GM19397 (cell line): ENCODE measurements around the gene RANBP1.

Experiments
- ATAC-seq: cut with Tn5 transposase; IDR thresholded peaks from one replicate; pipeline ENCODE4 v1.9.1; 2021; ENCODE audit warnings: mild to moderate bottlenecking, moderate library complexity; ENCODE audit not compliant: unreplicated experiment

The RANBP1 gene

DNA sequence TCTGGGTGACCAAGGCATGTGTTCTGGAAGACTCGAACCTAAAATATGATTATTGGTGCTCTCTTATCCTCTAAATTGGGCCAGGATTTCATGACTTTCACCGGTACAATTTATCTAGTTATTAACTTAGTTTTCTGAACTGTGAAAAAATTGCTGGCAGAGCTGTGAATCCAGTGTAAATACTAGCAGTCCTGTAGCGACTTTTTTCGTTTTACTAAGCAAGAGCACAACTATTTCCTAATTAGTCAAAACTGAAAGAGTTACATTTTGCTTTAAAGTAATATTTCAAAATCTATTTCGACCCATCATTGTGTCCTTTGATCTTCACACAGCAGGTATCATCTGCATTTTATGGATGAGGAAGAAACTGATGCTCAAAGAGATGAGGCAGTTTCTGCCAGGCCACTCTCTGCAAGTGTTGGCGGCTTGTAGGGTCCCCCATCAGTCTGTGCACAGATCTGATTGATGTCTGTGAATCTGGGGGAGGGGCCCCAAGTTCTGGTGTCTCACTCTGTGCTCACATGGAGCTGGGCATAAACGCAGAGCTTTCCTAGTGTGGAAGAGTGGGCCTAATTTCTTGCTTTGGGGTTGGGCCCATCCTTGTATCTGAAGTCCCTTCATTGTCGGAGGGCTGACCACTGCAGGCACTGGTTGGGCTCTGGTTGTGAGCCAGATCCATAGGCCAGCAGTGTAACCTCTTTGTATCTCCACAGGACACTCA, 2.6 kb downstream of the RANBP1 start:
- ATAC-seq: no peak

DNA sequence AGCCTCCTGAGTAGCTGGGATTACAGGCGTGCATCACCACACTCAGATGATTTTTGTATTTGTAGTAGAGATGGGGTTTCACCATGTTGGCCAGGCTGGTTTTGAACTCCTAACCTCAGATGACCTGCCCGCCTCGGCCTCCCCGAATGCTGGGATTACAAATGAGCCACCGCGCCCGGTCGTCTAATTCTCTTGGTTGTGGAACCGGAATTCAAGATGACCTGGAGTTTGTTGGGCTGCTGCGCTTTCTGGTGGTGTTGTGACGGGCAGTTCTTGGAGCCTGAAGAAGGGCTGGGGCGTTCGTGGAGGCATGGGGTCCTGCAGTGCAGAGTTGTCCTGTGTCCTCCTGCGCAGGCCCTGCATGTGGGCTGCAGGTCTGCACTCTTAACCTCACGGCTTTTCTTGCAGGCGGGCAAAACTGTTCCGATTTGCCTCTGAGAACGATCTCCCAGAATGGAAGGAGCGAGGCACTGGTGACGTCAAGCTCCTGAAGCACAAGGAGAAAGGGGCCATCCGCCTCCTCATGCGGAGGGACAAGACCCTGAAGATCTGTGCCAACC, 6.0 kb downstream of the RANBP1 start:
- no peak for ATAC-seq

DNA sequence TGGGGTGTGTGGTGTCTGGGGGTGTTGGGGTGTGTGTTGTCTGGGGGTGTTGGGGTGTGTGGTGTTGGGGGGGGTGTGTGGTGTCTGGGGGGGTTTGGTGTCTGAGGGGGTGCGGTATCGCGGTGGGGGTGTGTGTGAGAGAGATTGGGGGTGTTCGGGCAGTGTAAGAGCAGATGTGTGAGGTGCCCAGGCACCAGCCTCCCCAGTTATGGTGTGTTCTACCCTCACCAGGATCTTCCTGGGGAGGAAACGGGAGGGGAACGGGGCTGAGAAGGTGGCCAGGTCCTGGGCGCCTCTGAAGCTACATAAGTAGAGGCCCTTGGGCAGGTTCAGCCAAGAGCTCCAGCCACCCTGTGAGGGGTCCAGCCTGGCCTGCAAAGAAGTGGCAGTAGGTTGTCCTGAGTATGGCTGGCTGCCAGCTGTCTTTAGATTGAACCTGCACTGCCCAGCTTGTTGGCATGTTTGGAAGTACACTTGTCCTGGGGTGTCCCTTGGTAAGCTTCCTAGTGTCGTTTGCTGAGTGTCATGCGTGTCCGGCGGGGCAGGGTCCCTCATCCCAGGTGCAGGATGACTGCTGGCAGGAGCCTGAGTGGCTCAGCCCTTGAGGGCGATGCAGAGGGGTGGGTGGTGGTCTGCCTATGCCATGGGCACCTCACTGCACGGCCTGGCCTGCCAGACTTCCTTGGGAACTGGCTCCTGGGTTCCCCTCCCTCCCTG, 7.6 kb downstream of the RANBP1 start:
- ATAC-seq: no peak

DNA sequence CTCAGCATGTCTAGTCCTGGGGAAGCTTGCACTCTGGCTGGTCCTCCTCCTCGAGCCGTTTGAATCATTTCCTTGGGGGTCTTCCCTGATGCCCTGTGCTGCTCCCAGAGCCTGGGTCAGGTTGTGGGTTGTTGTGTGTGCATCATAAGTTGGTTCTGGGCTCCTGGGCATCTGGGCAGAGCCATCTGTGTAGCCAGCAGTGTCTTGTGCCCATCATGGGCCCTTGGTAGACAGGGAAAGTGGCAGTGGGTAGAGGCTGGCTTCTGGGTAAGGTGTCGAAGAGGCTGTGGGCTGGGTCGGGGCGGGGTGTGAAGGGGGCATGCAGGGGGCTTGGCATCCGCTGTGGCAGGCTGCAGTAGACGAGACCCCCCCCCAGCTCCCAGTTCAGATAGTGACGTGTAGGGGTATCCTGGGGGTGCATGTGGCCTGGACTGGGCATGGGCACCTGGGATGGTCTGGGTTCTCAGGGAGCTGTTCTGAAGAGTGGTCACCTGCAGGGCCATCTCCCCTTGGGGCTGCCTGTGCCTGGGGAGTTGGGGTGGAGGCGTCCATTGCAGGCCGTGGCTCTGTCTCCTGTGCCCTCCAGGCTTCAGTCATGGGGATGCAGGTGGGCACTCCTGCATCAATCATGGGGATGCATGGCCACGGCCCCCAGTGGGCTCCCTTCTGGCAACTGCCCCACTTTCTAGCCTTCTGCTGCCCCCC, 8.3 kb downstream of the RANBP1 start:
- no peak for ATAC-seq

DNA sequence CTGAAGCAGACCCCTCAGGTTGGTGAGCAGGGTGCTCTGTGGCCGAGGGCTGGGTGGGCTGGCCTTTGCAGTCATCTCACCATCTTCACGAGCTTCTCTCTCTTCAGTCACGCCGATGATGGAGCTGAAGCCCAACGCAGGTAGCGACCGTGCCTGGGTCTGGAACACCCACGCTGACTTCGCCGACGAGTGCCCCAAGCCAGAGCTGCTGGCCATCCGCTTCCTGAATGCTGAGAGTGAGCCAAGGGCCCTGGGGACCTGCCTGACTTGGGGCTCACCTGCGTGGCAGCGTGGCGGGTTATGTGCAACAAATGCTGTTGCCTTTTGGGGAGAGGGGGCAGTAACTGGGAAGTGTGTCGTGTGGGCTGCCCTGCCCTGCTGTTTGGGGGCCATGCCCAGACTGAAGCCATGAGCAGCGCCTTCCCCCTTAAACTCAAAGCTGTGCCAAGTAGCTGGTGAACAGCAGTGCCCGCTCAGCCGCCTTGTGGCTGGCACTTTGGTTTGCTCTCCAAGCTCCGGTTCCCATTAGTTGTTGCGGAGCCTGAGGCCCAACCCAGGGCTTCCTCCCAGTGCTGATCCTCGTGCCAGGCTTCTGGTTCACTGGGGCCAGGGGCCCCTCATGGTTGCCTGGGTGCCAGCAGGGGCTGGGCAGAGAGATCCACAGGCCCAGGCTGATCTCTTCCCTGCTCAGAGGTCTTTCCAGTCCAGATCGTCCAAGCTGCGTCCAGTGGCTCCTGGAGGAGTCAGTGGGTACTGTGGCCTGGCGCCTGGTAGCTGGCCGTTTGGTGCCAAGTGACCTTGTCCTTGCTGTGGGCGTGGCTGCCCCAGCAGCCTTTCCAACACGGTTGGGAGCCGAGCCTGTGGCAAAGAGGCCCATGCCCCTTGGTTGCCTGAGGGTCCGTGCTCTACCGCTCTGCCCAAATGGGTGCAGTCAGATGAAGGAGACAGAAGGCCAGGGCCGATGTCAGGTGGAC, 9.6 kb downstream of the RANBP1 start:
- no peak for ATAC-seq

DNA sequence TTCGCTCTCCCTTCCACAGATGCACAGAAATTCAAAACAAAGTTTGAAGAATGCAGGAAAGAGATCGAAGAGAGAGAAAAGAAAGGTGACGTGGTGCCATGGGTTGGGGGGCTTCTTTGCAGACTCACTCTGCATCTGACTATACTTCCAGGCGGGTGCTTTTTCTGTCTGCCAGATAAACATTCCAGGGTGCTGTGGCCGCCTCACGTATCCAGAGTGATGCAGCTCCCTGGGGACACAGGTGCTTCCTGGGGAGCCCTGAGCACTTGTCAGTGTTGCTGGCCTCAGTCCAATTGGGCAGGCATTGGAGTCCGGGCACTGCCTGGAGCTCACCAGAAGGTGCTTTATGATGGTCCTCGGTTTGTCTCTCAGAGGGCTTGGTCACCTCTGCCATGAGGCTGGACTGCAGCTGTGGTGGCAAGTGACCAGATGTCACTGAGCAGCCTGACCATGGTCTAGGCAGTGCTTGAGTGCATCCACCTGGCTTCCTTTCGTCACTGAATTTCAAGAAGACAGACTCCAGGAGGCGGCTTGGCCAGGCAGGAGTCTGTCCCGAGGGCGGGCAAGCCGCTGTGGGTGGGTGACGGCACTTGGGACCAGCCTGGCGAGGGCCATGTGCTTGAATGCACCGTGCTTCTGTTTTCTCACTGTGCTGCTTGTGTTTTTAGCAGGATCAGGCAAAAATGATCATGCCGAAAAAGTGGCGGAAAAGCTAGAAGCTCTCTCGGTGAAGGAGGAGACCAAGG, 10.6 kb downstream of the RANBP1 start:
- no peak for ATAC-seq

DNA sequence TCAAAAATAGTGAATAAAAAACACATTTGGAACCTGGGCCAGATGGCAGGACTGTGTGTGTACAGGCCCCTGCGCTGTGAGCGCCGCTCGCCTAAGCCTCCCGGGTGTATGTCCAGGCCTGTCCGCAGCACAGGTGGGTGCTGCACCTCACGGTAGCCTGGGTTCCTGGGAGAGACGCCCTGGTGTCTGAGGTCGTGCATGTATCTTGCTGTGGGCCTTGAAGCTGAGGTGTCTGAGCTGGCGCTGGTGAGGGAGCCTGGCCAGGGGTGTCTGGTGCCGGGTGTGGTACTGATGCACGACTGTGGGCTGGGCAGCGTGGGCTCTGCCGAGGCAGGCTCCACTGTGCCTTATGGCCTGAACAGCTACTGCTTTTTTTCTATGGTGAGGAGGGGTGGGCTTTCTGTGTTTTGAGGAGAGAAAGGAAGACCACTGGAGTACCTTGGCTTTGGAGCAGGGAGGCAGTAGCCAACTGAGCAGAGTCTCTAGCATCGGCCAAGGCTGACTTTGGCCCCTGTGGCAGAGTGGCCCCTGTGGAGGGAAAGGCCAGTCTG, 11.5 kb downstream of the RANBP1 start:
- no peak for ATAC-seq

DNA sequence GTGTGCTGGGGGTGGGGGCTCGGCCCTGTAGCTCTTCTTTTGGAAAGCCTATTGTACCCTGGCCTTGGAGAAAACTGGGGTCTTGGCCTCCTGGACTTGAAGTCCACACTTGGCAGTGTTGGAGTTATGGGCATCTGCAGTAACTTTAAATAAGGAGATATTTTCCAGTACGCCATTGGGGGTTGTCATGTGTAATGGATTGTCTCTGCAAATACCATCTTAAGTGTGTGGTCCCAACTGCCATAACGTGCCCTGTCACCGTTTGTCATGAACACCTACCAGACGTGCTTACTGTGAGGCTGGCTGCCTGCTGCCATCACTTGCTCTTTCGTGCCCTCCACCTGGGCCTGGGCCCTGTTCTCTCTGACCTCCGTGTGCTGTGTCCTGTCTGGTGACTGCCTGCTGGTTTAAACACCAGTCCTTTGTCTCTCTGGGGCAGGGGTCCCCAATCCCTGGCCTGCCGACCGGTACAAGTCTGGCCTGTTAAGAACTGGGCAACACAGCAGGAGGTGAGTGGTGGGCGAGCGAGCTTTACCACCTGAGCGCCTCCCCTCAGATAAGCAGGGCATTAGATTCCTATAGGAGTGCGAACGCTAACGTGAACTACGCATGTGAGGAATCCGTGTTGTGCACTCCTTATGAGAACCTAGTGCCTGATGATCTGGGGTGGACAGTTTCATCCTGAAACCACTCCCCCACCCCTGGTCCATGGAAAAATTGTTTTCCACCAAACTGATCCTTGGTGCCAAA, 12.1 kb downstream of the RANBP1 start:
- no peak for ATAC-seq

DNA sequence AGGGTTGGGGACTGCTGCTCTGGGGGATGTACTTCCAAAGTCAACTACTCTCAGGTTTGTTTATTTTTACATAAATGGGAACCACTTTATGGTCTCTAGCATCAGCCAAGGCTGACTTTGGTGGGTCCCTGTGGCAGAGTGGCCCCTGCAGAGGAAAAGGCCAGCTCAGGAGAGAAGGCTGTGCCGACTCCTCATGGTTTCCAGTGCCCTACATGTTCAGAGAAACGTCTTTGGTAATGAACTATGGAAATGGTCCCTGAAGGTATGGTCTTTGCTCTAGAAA, 12.7 kb downstream of the RANBP1 start:
- no peak for ATAC-seq

DNA sequence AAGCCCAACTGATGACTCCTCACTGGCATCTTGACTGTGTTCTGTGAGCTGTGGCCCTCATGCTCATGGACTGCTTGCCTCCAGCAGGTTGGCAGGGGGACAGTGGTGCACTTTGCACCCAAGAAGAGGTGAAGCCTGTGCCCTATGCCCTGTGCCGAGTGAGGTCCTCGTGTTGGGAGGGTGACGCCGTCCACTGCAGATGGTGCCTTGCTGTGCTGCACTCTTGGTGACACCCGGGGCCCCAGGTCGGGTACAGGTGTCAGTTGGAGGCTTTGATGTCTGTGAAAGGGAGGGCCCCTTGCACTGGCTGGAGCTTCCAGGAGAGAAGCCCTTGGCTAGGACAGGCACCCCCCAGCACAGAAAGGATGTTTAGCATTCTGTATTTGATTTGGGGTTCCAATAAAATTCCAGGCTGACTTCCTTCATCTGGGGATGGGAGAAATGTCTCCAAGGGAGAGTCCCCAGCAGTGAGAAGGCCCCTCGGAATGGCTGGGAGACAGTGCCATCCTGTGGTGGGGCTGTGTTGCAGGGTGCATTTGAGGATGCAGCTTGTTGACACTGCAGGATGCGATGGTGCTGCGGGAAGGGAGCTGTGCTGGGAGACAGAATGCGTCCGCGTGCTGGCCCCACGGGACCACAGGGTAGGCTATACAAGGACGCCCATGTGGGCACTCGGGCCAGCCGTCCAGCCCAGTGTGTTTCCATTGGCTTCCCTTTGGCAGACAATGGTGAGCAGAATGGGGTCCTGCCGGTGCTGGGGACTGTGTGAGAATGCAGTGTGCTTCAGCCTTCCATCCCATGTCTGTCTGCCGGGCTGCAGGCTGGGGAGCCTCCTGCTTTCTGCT, 13.2 kb downstream of the RANBP1 start:
- ATAC-seq: no peak

DNA sequence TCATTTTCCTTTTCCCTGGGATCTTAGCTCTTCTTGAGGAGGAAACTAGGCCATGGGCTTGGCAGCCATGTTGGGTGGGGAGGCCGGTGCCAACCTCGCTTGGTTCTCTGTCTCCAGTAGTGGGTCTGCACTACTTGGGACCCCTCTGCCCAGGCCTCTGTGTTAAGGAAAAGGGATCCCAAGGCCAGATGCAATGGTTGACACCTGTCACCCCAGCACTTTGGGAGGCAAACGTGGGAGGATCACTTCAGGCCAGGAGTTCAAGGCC, 13.8 kb downstream of the RANBP1 start:
- no peak for ATAC-seq

DNA sequence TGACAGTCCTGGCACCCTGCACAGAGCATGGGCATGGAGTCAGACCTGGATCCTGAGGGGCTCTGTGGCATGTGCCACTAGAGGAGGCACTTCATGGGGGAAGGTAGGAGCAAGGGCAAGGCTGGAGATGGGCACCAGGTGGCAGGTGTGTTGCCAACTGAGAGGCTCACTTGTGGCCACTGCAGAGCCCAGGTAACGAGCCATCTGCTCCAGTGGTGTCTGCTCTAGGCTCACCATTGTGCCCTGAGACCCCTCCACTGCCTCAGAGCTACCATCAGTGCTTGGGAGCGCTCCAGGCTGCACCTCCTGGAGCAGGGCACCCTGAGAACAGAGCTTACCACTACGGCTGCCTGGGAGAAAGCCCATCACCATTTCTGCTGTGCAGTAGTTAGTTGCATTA, 14.4 kb downstream of the RANBP1 start:
- ATAC-seq: no peak

DNA sequence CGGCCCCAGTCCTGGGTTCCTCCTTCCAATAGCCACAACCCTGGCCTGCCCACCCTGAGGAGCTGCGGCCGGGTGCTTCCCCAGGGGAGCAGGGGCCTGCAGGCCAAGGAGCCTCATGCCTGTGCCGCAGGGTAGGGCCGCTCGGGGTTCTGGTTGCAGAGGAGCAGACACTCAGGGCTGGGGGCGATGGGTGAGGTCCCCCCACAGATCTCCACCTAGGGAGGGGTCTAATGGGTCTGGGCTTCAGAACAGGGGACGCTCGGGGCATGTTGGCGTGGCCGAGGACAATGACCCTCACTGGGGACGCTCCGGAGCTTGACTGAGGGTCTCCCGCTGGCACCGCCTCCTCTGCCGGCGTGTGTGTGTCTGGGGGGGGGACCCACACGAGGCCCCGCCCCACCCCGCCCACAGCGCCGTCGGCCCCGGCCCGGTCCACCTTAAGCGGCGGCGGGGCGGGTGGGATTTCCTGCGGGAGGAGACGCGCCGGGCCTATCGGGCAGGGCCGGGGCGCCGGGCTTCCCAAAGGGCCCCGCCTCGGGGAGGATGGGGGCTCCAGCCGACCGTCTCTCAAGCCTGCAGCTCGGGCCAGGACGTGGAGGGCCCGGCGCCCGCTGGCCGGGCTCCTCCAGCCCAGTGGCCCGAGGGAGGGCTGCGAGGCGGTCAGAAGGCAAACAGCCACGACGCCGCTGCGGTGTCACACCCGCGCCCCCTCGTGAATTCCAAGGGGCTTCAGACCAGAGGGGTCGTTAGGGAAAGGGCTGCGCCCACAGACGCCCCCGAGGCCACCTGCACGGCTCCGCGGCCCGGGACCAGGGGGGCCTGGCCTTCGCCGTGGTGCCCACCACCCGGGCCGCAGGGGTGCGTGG, 15.1 kb downstream of the RANBP1 start:
- ATAC-seq: peak; percentile 60

DNA sequence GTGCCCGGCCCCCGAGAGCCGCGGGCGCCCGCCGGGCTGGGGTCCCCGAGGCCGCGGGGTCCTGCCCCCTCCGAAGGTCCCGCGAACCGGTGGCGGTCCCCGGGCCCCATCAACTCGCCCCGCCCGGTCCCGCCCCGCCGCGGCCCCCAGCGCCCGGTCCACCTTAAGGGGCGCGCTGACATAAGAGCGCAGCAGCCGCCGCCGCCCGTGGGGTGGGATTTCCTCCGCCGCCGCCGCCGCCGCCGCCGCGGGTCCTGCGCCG, 15.6 kb downstream of the RANBP1 start, which contains the start of gene ZDHHC8:
ZDHHC8 (plus strand) TSS at position 208 of the 262 bp plus-strand sequence. CDS start 144 bp downstream, outside the sequence.
- ATAC-seq: peak; percentile 56

DNA sequence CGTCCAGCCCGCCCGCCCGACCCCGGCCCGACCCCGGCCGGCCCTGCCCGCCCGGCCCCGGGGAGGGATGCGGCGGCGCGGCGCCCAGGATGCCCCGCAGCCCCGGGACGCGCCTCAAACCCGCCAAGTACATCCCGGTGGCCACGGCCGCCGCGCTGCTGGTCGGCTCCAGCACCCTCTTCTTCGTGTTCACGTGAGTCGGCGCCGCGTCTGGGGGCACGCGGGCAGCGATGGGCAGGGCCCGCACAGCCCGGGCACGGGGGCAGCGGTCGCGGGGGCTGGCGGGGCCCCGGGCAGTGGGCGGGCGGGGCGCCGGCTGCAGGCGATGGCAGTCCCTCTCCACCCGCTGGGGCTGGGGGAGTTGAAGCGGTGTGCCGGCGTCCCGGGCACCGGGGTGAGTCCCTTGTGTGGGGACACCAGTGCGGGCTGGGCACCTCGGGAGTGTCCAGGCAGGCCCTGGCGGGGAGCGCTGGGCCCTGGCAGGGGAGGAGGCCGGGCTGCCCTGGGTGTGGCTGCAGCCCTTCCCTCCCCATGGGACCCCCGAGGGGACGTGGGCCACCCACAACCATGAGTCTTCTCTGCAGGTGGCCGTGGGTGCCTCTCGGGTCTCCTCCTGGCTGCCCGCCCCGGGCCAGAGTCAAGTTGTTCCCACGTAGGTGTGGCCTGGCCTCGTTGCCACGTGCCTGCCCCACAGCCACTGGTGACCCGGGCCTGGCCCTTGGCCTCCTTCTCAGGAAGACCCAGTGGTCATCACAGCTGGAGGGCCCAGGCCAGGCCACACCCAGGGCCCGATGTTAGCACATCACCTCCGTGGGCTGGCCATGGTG, 16.2 kb downstream of the RANBP1 start:
- peak; percentile 10 for ATAC-seq

DNA sequence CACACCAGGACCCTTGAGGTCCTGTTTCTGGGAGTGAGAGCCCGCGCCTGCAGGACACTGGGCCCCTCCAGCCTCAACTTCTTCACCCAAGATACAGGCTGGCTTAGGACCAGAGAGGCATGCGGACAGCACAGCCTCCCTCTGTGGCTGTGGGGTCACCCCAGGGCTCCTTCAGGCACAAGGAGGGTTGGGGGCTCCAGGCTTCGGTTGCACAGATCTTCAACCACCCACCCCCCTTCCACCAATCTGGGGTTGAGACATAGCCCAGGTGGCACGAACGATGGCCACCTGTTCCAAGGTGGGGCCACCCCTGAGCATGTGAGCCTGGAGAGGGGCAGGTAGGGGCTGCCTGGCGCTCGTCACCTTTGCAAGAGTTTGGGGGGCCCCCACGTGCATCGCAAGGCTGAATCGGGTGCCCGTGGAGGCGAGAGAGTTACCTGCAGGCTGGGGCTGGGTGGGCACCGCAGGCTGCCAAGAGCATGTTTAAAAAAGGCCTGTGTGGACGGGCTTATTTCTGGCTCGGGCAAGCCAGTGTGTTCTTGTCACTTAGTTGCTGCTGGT, 16.9 kb downstream of the RANBP1 start:
- ATAC-seq: no peak
